ENCODE data around the gene IARS1. TPM values are rescaled to one million over a fixed set of nuclear protein-coding genes. Genes with fewer than 3 reads are reported as not detected.

IARS1 gene
- total and polyA plus RNA-seq, 2 of the 13 experiments (the other 11 are each of a cell fraction or from before 2014, with no cell fraction given), result 55.9 to 185 TPM

DNA sequence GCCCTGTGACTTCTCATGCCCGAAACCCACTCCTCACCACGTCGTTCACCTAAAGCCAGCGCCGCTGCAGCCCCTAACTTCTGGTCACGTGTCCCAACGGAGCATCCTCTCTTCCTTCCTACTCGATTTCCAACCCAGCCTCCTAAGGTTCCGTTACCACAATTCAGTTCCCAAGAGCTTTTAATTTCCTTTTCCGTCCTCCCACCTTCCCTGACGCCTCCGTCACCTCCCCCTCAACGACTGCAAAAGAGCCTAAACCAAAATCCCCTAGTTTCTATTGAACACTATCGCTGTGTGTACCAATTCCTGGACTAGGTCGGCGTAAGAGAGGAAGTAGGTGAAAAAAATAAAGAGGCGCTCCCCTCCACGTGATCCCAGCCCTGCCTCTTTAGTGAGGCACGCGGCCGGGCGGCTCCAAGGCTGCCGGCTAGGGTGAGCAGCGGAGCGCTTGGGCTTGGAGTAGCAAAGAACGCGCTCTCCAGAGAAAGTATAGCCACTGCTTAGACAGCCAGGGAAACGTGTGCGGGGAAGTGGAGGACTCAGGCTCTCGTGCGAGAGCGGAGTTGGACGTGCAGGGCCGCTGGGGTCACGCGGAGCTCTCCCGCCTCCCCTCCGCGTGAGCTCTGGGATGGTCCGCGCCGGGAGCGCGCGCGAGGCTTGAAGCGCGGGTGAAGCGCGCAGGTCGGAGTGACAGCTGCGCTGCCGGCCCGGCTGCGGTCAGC is 31.9 kb upstream of the IARS1 start, which contains the start of the genes CENPP and NOL8 (continued):
- TF ChIP-seq, protein P1, sequence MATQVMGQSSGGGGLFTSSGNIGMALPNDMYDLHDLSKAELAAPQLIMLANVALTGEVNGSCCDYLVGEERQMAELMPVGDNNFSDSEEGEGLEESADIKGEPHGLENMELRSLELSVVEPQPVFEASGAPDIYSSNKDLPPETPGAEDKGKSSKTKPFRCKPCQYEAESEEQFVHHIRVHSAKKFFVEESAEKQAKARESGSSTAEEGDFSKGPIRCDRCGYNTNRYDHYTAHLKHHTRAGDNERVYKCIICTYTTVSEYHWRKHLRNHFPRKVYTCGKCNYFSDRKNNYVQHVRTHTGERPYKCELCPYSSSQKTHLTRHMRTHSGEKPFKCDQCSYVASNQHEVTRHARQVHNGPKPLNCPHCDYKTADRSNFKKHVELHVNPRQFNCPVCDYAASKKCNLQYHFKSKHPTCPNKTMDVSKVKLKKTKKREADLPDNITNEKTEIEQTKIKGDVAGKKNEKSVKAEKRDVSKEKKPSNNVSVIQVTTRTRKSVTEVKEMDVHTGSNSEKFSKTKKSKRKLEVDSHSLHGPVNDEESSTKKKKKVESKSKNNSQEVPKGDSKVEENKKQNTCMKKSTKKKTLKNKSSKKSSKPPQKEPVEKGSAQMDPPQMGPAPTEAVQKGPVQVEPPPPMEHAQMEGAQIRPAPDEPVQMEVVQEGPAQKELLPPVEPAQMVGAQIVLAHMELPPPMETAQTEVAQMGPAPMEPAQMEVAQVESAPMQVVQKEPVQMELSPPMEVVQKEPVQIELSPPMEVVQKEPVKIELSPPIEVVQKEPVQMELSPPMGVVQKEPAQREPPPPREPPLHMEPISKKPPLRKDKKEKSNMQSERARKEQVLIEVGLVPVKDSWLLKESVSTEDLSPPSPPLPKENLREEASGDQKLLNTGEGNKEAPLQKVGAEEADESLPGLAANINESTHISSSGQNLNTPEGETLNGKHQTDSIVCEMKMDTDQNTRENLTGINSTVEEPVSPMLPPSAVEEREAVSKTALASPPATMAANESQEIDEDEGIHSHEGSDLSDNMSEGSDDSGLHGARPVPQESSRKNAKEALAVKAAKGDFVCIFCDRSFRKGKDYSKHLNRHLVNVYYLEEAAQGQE (IDR thresholded peaks at IDR 0.05; ENCODE audit: borderline replicate concordance in 1 of 2, low read depth in 1 of 2, low read length in 2 of 2), result peak in 1 of 2 experiments; percentile 16; a peak in 1 of 4 replicates
- TF ChIP-seq, protein P2, sequence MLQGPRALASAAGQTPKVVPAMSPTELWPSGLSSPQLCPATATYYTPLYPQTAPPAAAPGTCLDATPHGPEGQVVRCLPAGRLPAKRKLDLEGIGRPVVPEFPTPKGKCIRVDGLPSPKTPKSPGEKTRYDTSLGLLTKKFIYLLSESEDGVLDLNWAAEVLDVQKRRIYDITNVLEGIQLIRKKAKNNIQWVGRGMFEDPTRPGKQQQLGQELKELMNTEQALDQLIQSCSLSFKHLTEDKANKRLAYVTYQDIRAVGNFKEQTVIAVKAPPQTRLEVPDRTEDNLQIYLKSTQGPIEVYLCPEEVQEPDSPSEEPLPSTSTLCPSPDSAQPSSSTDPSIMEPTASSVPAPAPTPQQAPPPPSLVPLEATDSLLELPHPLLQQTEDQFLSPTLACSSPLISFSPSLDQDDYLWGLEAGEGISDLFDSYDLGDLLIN (CRISPR knock-in tag; IDR thresholded peaks at IDR 0.05; ENCODE audit: borderline replicate concordance), result 0 out of 2 replicates have a peak, but pooled peaks have one; percentile 32
- TF ChIP-seq, protein P3, sequence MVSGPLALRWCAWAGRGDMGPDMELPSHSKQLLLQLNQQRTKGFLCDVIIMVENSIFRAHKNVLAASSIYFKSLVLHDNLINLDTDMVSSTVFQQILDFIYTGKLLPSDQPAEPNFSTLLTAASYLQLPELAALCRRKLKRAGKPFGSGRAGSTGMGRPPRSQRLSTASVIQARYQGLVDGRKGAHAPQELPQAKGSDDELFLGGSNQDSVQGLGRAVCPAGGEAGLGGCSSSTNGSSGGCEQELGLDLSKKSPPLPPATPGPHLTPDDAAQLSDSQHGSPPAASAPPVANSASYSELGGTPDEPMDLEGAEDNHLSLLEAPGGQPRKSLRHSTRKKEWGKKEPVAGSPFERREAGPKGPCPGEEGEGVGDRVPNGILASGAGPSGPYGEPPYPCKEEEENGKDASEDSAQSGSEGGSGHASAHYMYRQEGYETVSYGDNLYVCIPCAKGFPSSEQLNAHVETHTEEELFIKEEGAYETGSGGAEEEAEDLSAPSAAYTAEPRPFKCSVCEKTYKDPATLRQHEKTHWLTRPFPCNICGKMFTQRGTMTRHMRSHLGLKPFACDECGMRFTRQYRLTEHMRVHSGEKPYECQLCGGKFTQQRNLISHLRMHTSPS (CRISPR knock-in tag; IDR thresholded peaks at IDR 0.05; ENCODE audit: low read depth), result no peak
- TF ChIP-seq ZNF367 (CRISPR knock-in tag; IDR thresholded peaks at IDR 0.05; ENCODE audit: borderline replicate concordance), result no peak
- no peak for TF ChIP-seq RARG (CRISPR knock-in tag; IDR thresholded peaks at IDR 0.05; ENCODE audit: low read depth)
- no peak for TF ChIP-seq AGO1 (IDR thresholded peaks at IDR 0.05; ENCODE audit: low read depth, low read length, poor library complexity, severe bottlenecking)
- TF ChIP-seq, protein P4, sequence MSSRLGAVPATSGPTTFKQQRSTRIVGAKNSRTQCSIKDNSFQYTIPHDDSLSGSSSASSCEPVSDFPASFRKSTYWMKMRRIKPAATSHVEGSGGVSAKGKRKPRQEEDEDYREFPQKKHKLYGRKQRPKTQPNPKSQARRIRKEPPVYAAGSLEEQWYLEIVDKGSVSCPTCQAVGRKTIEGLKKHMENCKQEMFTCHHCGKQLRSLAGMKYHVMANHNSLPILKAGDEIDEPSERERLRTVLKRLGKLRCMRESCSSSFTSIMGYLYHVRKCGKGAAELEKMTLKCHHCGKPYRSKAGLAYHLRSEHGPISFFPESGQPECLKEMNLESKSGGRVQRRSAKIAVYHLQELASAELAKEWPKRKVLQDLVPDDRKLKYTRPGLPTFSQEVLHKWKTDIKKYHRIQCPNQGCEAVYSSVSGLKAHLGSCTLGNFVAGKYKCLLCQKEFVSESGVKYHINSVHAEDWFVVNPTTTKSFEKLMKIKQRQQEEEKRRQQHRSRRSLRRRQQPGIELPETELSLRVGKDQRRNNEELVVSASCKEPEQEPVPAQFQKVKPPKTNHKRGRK (CRISPR knock-in tag; IDR thresholded peaks at IDR 0.05), result no peak
- 0 out of 2 replicates have a peak, but pooled peaks have one; percentile 51 for TF ChIP-seq GTF2F1 (IDR thresholded peaks at IDR 0.05; ENCODE audit: low read length)
- peak; percentile 99 for TF ChIP-seq SAP130 (CRISPR knock-in tag; IDR thresholded peaks at IDR 0.05; ENCODE audit: low read depth)
- peak; percentile 85; the same call in 1 of the 2 replicates for TF ChIP-seq ZNF749 (CRISPR knock-in tag; IDR thresholded peaks at IDR 0.05; ENCODE audit: borderline replicate concordance)
- no peak for TF ChIP-seq HOXA7 (CRISPR knock-in tag; IDR thresholded peaks at IDR 0.05)
- no peak for TF ChIP-seq ZNF598 (CRISPR knock-in tag; IDR thresholded peaks at IDR 0.05; ENCODE audit: borderline replicate concordance)
- no peak for TF ChIP-seq TSC22D2 (CRISPR knock-in tag; IDR thresholded peaks at IDR 0.05; ENCODE audit: borderline replicate concordance)
- TF ChIP-seq, protein P5, sequence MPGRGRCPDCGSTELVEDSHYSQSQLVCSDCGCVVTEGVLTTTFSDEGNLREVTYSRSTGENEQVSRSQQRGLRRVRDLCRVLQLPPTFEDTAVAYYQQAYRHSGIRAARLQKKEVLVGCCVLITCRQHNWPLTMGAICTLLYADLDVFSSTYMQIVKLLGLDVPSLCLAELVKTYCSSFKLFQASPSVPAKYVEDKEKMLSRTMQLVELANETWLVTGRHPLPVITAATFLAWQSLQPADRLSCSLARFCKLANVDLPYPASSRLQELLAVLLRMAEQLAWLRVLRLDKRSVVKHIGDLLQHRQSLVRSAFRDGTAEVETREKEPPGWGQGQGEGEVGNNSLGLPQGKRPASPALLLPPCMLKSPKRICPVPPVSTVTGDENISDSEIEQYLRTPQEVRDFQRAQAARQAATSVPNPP (CRISPR knock-in tag; IDR thresholded peaks at IDR 0.05), result no peak
- TF ChIP-seq, protein P6, sequence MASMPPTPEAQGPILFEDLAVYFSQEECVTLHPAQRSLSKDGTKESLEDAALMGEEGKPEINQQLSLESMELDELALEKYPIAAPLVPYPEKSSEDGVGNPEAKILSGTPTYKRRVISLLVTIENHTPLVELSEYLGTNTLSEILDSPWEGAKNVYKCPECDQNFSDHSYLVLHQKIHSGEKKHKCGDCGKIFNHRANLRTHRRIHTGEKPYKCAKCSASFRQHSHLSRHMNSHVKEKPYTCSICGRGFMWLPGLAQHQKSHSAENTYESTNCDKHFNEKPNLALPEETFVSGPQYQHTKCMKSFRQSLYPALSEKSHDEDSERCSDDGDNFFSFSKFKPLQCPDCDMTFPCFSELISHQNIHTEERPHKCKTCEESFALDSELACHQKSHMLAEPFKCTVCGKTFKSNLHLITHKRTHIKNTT (CRISPR knock-in tag; IDR thresholded peaks at IDR 0.05), result no peak
- TF ChIP-seq BORCS8-MEF2B (CRISPR knock-in tag; IDR thresholded peaks at IDR 0.05), result peak; percentile 70; the same call in 1 of the 2 replicates
- TF ChIP-seq ZNF672 (CRISPR knock-in tag; IDR thresholded peaks at IDR 0.05), result no peak
